ENCODE measurements around the gene TPRA1.

DNA sequence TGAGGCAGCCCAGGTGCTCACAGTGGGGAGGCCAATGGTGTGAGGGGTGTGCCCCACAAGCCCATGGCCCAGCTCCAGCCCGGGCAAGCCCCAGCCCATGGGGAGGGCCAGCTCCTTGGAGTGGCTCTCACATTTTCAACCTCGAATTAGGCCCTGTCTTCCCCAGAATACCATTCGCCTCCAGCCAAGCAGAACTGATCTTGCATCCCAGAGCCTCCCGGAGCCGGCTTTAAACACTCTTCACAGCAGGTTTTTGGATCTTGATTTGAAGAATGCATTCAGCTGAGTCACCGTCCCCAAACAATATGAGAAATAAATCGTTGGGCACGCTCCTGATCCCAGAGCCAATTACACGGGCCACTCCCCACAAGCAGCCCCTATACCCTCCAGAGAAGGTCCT is 23.7 kb downstream of the TPRA1 start:
- no peak for TF ChIP-seq CTCF (IDR thresholded peaks at IDR 0.05; ENCODE audit: borderline replicate concordance, extremely low read depth, low read length, poor library complexity, severe bottlenecking)
- no peak for TF ChIP-seq EZH2 (IDR thresholded peaks at IDR 0.05; ENCODE audit: borderline replicate concordance, low read depth, low read length, severe bottlenecking)
